ENCODE measurements around the gene PADI3. TPM values are rescaled to one million over a fixed set of nuclear protein-coding genes. Genes with fewer than 3 reads are reported as not detected.

The PADI3 gene
- not detected in 2 replicates for total RNA-seq (2014; rRNA removed; shearing (Covaris generic); ENCODE audit: low replicate concordance)

GRCh38 chr1:17248781-17249180 is at the start of gene PADI3:
Gene PADI3 (plus strand): TSS chr1:17249098. CDS start chr1:17249138, 40 bp downstream.
- no peak within 1 kb of the TSS for H2AFZ ChIP-seq (ENCODE audit: low read length)
- H3K9me3 ChIP-seq (ENCODE audit: low read length) = no peaks in the 10 kb centered on the region
- H3K4me2 ChIP-seq (ENCODE audit: low read depth, low read length, poor library complexity, severe bottlenecking) = no peak within 1 kb of the TSS
- H3K27ac ChIP-seq (ENCODE audit: low read length) = no peak within 1 kb of the TSS
- no peaks in the 10 kb centered on the region for H3K4me1 ChIP-seq (ENCODE audit: low read length)
- H4K20me1 ChIP-seq (ENCODE audit: insufficient read depth, low read depth, low read length) = no peaks in the 10 kb centered on the region
- no peak for DNase-seq
- H3K27me3 ChIP-seq (ENCODE audit: low read length) = no peaks in the 10 kb centered on the region
- no peaks in the 10 kb centered on the region for H3K79me2 ChIP-seq (ENCODE audit: low read length)
- no peak within 1 kb of the TSS for H3K4me3 ChIP-seq (ENCODE audit: low read length)
- H3K36me3 ChIP-seq (ENCODE audit: insufficient read depth, low read length) = no peaks in the 10 kb centered on the region
- H3K9ac ChIP-seq (ENCODE audit: low read length) = no peak within 1 kb of the TSS
- no peaks in the 10 kb centered on the region for H3K9me2 ChIP-seq (replicated peaks; ENCODE audit: insufficient read depth, low read length)

DNA sequence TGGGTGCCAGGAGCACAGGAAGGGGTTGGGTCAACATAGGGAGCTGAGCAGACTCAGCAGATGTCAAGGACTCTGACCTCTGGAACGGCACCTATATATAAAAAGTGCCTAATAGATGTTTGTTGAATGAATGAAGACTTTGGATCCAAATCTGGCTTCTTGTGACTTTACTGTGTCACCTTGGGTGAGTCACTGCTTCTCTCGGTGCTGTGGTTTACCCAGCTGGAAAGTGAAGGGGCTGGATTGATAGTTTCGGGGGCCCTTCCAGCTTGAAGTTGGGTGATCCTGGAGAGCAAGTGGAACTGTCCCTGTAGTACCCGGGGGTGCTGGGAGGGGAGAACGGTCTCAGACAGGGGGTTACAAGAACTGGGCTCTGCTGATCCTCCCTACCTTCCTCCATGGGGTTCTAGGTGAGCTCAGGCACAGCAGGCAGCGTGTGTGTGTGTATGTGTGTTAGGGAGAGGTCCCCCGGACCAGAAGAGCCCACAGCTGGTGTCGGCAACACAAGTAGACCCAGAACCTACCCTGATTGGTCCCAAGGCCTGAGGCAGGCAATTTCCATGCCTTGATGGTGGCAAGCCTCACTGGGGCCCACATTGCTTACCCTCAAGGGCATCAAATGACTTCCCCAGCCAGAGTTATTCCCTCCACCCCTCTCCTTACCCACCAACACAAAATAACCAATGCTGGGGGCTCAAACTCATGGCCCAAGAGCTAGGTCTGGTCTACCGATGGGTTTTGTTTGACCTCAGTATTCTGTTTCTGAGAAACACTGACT is 49.4 kb upstream of the PADI3 start:
- Histone ChIP-seq H3K4me1 (ENCODE audit: low read length) (no peaks in the 10 kb centered on the region), H3K27ac (ENCODE audit: low read length) (no peak overlapping the region), H3K4me2 (ENCODE audit: low read depth, low read length, poor library complexity, severe bottlenecking) (no peak overlapping the region), H3K9me3 (ENCODE audit: low read length) (no peaks in the 10 kb centered on the region), H4K20me1 (ENCODE audit: insufficient read depth, low read depth, low read length) (no peaks in the 10 kb centered on the region), H3K27me3 (ENCODE audit: low read length) (no peaks in the 10 kb centered on the region), H3K79me2 (ENCODE audit: low read length) (no peaks in the 10 kb centered on the region), H2AFZ (ENCODE audit: low read length) (no peak overlapping the region), H3K36me3 (ENCODE audit: insufficient read depth, low read length) (no peaks in the 10 kb centered on the region), H3K9me2 (replicated peaks; ENCODE audit: insufficient read depth, low read length) (no peaks in the 10 kb centered on the region), H3K4me3 (ENCODE audit: low read length) (no peak overlapping the region), H3K9ac (ENCODE audit: low read length) (no peak overlapping the region)
- DNase-seq = no peak

- no peaks in the 10 kb centered on the region for H3K9me2 ChIP-seq (replicated peaks; ENCODE audit: insufficient read depth, low read length)
- DNase-seq = no peak
- H3K27me3 ChIP-seq (ENCODE audit: low read length) = no peaks in the 10 kb centered on the region
- no peak overlapping the region for H3K4me2 ChIP-seq (ENCODE audit: low read depth, low read length, poor library complexity, severe bottlenecking)
- no peak overlapping the region for H2AFZ ChIP-seq (ENCODE audit: low read length)
- no peaks in the 10 kb centered on the region for H3K79me2 ChIP-seq (ENCODE audit: low read length)
- H3K4me1 ChIP-seq (ENCODE audit: low read length) = no peaks in the 10 kb centered on the region
- H3K4me3 ChIP-seq (ENCODE audit: low read length) = no peak overlapping the region
- no peak overlapping the region for H3K27ac ChIP-seq (ENCODE audit: low read length)
- no peak overlapping the region for H3K9ac ChIP-seq (ENCODE audit: low read length)
- no peaks in the 10 kb centered on the region for H4K20me1 ChIP-seq (ENCODE audit: insufficient read depth, low read depth, low read length)
- H3K9me3 ChIP-seq (ENCODE audit: low read length) = no peaks in the 10 kb centered on the region
- H3K36me3 ChIP-seq (ENCODE audit: insufficient read depth, low read length) = no peaks in the 10 kb centered on the region
These were observed 48.7 kb upstream of the PADI3 start for GRCh38 chr1:17200246-17200645.

DNA sequence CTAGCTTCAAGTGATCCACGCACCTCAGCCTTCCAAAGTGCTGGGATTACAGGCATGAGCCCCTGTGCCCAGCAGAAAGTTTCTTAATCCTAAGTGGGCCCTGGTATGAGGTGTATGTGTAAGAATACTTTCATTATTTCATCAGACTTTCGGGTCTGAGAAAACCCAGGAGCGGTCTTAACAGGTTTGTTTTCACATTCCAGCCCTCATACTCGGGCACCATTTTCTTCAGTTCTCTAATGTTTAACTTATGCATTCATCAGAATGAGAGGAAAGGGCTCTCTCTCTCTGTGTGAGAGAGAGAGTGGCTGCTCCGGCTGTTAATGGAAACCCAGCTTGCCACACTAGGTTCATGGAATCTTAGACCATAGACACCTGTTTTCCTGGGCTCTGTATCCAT is 48.1 kb upstream of the PADI3 start:
- Histone ChIP-seq H3K9me3 (ENCODE audit: low read length) (no peaks in the 10 kb centered on the region), H3K79me2 (ENCODE audit: low read length) (no peaks in the 10 kb centered on the region), H3K4me1 (ENCODE audit: low read length) (no peaks in the 10 kb centered on the region), H3K9me2 (replicated peaks; ENCODE audit: insufficient read depth, low read length) (no peaks in the 10 kb centered on the region), H4K20me1 (ENCODE audit: insufficient read depth, low read depth, low read length) (no peaks in the 10 kb centered on the region), H3K9ac (ENCODE audit: low read length) (no peak overlapping the region), H2AFZ (ENCODE audit: low read length) (no peak overlapping the region), H3K4me3 (ENCODE audit: low read length) (no peak overlapping the region), H3K4me2 (ENCODE audit: low read depth, low read length, poor library complexity, severe bottlenecking) (no peak overlapping the region), H3K36me3 (ENCODE audit: insufficient read depth, low read length) (no peaks in the 10 kb centered on the region), H3K27ac (ENCODE audit: low read length) (no peak overlapping the region), H3K27me3 (ENCODE audit: low read length) (no peaks in the 10 kb centered on the region)
- no peak for DNase-seq

GRCh38 chr1:17201201-17202021 is 47.5 kb upstream of the PADI3 start:
- Histone ChIP-seq H3K9me3 (ENCODE audit: low read length) (no peaks in the 10 kb centered on the region), H3K9ac (ENCODE audit: low read length) (no peak overlapping the region), H3K9me2 (replicated peaks; ENCODE audit: insufficient read depth, low read length) (no peaks in the 10 kb centered on the region), H3K4me2 (ENCODE audit: low read depth, low read length, poor library complexity, severe bottlenecking) (no peak overlapping the region), H3K79me2 (ENCODE audit: low read length) (no peaks in the 10 kb centered on the region), H3K4me1 (ENCODE audit: low read length) (no peaks in the 10 kb centered on the region), H2AFZ (ENCODE audit: low read length) (no peak overlapping the region), H3K27ac (ENCODE audit: low read length) (no peak overlapping the region), H3K27me3 (ENCODE audit: low read length) (no peaks in the 10 kb centered on the region), H3K36me3 (ENCODE audit: insufficient read depth, low read length) (no peaks in the 10 kb centered on the region), H3K4me3 (ENCODE audit: low read length) (no peak overlapping the region), H4K20me1 (ENCODE audit: insufficient read depth, low read depth, low read length) (no peaks in the 10 kb centered on the region)
- DNase-seq = no peak

DNA sequence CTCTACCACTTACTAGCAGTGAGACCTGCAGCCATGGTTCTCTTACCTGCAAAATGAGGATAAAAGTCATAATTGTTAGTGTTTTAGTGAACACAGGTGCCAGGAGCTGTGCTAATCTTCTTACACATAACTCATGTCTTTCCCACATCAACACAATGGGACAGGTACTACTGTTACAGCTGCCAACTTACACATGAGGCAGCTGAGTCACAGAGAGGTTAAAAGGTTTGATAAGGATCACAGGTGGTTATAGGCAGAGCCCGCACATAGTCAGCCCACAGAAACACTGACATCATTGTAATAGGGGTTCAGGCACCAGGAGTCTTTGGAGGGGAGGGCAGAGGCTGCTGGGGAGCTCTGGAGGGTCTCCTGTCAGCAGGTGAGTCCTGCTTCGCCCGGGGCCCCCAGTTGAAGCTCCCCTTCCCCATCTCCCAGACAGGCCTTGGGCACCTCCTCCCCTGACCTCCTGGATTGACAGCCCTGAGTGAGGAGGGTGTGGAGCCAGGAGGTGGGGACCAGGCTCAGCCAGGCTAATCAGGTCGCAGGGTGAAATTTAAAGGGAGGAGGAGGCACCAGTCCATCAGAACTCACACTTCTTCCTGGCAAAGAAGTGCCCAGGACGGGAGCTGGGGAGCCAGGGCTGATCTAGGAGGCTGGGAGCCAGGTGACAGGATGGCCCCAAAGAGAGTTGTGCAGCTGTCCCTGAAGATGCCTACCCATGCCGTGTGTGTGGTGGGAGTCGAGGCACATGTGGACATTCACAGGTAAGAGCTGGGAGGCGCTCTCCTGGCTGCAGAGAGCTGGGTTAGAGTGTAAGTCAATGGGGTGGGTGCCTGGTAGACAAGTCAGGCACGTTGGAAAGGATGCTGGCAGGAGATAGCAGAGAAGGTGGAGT is 44.1 kb upstream of the PADI3 start, which contains the start of gene PADI1:
Gene PADI1 (plus strand): TSS at position 583 of the 895 bp plus-strand sequence. CDS start 90 bp downstream, at position 673.
- Histone ChIP-seq H3K9me3 (ENCODE audit: low read length) (no peaks in the 10 kb centered on the region), H4K20me1 (ENCODE audit: insufficient read depth, low read depth, low read length) (no peaks in the 10 kb centered on the region), H3K79me2 (ENCODE audit: low read length) (no peaks in the 10 kb centered on the region), H3K4me1 (ENCODE audit: low read length) (peaks cover 17% of the 10 kb centered on the region), H3K27me3 (ENCODE audit: low read length) (no peaks in the 10 kb centered on the region), H3K9me2 (replicated peaks; ENCODE audit: insufficient read depth, low read length) (no peaks in the 10 kb centered on the region), H3K36me3 (ENCODE audit: insufficient read depth, low read length) (no peaks in the 10 kb centered on the region), H3K9ac (ENCODE audit: low read length) (no peak within 1 kb of the TSS), H3K4me2 (ENCODE audit: low read depth, low read length, poor library complexity, severe bottlenecking) (no peak within 1 kb of the TSS), H3K4me3 (ENCODE audit: low read length) (no peak within 1 kb of the TSS), H2AFZ (ENCODE audit: low read length) (no peak within 1 kb of the TSS), H3K27ac (ENCODE audit: low read length) (no peak within 1 kb of the TSS)
- no peak for DNase-seq

DNA sequence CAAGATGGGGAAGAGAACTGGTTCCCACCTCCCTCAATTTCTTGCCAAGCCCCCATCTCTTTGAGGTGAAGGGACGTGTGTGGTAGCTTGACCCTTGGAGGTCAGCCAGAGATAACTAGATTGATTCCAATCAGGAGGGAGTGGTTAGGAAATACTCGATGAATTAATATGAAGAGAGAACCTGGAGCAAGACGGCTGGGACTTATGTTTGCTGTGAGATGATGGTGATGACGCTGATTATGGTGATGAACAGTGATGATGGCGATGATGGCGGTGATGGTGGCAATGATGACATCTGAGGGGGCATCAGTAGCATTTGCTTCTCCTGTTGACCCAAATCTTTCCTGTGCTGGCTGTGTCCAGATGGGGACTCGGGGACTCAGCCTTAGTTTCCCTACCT is 43.2 kb upstream of the PADI3 start:
- H3K4me2 ChIP-seq (ENCODE audit: low read depth, low read length, poor library complexity, severe bottlenecking) = no peak overlapping the region
- H3K9ac ChIP-seq (ENCODE audit: low read length) = no peak overlapping the region
- no peaks in the 10 kb centered on the region for H3K9me3 ChIP-seq (ENCODE audit: low read length)
- H2AFZ ChIP-seq (ENCODE audit: low read length) = no peak overlapping the region
- DNase-seq = no peak
- no peaks in the 10 kb centered on the region for H3K36me3 ChIP-seq (ENCODE audit: insufficient read depth, low read length)
- no peaks in the 10 kb centered on the region for H3K27me3 ChIP-seq (ENCODE audit: low read length)
- H3K79me2 ChIP-seq (ENCODE audit: low read length) = no peaks in the 10 kb centered on the region
- H3K4me3 ChIP-seq (ENCODE audit: low read length) = no peak overlapping the region
- no peaks in the 10 kb centered on the region for H4K20me1 ChIP-seq (ENCODE audit: insufficient read depth, low read depth, low read length)
- no peaks in the 10 kb centered on the region for H3K9me2 ChIP-seq (replicated peaks; ENCODE audit: insufficient read depth, low read length)
- H3K4me1 ChIP-seq (ENCODE audit: low read length) = peaks cover 17% of the 10 kb centered on the region
- H3K27ac ChIP-seq (ENCODE audit: low read length) = no peak overlapping the region

Data from Karpas-422 (cell line).